GM12878 (cell line): ENCODE results near the gene RAI14. TPM values are rescaled to one million over a fixed set of nuclear protein-coding genes. Genes with fewer than 3 reads are reported as not detected.

Source experiments
- NFIC ChIP-seq: IDR thresholded peaks from 2 replicates; pipeline ENCODE4 v1.6.1; 2012; ENCODE audit warnings: low read depth, mild to moderate bottlenecking, inconsistent platforms, low read length, moderate library complexity
- NFYA ChIP-seq: IDR thresholded peaks from 2 replicates; pipeline ENCODE4 v1.6.1; 2011; ENCODE audit warnings: low read depth, mild to moderate bottlenecking, low read length, improper control_type of control experiment, borderline replicate concordance
- POU2F2 ChIP-seq: IDR thresholded peaks from 3 replicates; pipeline ENCODE4 v1.6.1; 2011; ENCODE audit warnings: low read depth, mild to moderate bottlenecking, low read length, borderline replicate concordance
- RELA ChIP-seq: fragments of 450-650 bp; IDR thresholded peaks from 2 replicates; pipeline ENCODE4 v1.8.0; 2014; ENCODE audit warnings: borderline replicate concordance; ENCODE audit not compliant: partially characterized antibody
- RELB ChIP-seq: fragments of 450-650 bp; IDR thresholded peaks from 2 replicates; pipeline ENCODE4 v1.6.1; 2017; ENCODE audit warnings: low read depth, mild to moderate bottlenecking, moderate library complexity
- TAF1 ChIP-seq: IDR thresholded peaks from 2 replicates; pipeline ENCODE4 v1.6.1; 2011; ENCODE audit warnings: mild to moderate bottlenecking, low read depth, low read length, borderline replicate concordance
- ZNF687 ChIP-seq: fragments of 450-650 bp; IDR thresholded peaks from 2 replicates; pipeline ENCODE4 v1.6.1; 2017; ENCODE audit warnings: mild to moderate bottlenecking, moderate library complexity
- ZSCAN29 ChIP-seq: fragments of 450-650 bp; IDR thresholded peaks from 2 replicates; pipeline ENCODE4 v1.6.1; 2017; ENCODE audit warnings: mild to moderate bottlenecking, moderate library complexity
- polyA plus RNA-seq, 11 experiments: library from polyadenylated mRNA; depleted of rRNA in 4 of 11; unstranded in 6 of 11; stranded (reverse) in 5 of 11; fragments of >200 nt; fragmentation: Nextera tagmentation in 4 of 11; fragmentation: Illumina TruSeq in 1 of 11; extraction: Ambion mirVana in 4 of 11; extraction: Trizol in 1 of 11; gene quantifications; 1 replicate in 1 of 11; 2 replicates in 10 of 11; pipeline versions ENCODE4 v1.2.1 to v1.2.3, GENCODE V29; 2011 to 2016; ENCODE audit warnings: inconsistent platforms in 2 of 11, missing spikeins in 2 of 11, low read depth in 1 of 11
- total RNA-seq, 4 experiments: library from RNA; depleted of rRNA in 3 of 4; stranded (reverse); fragments of >200 nt in 3 of 4; fragmentation: Illumina TruSeq in 1 of 4; extraction: Trizol in 1 of 4; gene quantifications; 2 replicates each; pipeline versions ENCODE4 v1.2.1 to v1.2.3, GENCODE V29; 2013 to 2021
- TF ChIP-seq, protein P1 (sequence below): fragments of 450-650 bp; formaldehyde crosslinking; IDR thresholded peaks from 2 replicates; pipeline ENCODE4 v1.4.0; 2020; ENCODE audit warnings: mild to moderate bottlenecking, moderate library complexity

The RAI14 gene
- total and polyA plus RNA-seq, 10 of the 15 experiments (the other 5 are each of a cell fraction or from before 2014, with no cell fraction given) = 0.18 to 4.6 (median 1.9) TPM

DNA sequence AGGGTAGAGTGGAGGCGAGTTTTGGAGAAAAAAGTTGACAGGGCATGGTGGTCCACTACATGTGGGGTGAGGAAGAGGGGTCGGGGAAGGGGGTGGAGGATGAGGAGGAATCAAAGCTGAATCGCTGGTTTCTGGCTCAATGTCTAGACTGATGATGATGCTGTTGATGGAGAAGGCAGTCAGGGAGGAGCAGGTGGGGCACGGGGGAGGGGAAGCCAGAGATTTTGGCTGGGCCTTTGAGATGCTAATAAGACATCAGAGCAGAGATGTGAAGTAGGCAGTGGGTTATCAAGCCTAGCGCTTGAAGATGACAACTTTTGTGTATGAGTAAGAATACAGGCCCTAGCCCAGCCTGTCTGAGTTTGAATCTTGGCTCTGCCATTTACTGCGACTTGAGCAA lies 150.4 kb downstream of the RAI14 start (continued):
- TF ChIP-seq ZNF687 = no peak
- no peak for TF ChIP-seq RELA
- TF ChIP-seq, protein P1, sequence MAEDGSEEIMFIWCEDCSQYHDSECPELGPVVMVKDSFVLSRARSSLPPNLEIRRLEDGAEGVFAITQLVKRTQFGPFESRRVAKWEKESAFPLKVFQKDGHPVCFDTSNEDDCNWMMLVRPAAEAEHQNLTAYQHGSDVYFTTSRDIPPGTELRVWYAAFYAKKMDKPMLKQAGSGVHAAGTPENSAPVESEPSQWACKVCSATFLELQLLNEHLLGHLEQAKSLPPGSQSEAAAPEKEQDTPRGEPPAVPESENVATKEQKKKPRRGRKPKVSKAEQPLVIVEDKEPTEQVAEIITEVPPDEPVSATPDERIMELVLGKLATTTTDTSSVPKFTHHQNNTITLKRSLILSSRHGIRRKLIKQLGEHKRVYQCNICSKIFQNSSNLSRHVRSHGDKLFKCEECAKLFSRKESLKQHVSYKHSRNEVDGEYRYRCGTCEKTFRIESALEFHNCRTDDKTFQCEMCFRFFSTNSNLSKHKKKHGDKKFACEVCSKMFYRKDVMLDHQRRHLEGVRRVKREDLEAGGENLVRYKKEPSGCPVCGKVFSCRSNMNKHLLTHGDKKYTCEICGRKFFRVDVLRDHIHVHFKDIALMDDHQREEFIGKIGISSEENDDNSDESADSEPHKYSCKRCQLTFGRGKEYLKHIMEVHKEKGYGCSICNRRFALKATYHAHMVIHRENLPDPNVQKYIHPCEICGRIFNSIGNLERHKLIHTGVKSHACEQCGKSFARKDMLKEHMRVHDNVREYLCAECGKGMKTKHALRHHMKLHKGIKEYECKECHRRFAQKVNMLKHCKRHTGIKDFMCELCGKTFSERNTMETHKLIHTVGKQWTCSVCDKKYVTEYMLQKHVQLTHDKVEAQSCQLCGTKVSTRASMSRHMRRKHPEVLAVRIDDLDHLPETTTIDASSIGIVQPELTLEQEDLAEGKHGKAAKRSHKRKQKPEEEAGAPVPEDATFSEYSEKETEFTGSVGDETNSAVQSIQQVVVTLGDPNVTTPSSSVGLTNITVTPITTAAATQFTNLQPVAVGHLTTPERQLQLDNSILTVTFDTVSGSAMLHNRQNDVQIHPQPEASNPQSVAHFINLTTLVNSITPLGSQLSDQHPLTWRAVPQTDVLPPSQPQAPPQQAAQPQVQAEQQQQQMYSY (CRISPR knock-in tag) = no peak
- TF ChIP-seq POU2F2 = no peak
- no peak for TF ChIP-seq NFIC
- no peak for TF ChIP-seq TAF1
- TF ChIP-seq RELB = no peak
- TF ChIP-seq NFYA = no peak
- TF ChIP-seq ZSCAN29 = no peak
